ENCODE results near the gene AEBP2.
A peak's percentile ranks its signal among the peaks of the same experiment; 100 is the strongest.
"Not testable (repeated sequence)": the region's sequence is repeated elsewhere in the genome, so short reads cannot be mapped to it uniquely, and the experiment has no call there.

AEBP2 gene, protein sequence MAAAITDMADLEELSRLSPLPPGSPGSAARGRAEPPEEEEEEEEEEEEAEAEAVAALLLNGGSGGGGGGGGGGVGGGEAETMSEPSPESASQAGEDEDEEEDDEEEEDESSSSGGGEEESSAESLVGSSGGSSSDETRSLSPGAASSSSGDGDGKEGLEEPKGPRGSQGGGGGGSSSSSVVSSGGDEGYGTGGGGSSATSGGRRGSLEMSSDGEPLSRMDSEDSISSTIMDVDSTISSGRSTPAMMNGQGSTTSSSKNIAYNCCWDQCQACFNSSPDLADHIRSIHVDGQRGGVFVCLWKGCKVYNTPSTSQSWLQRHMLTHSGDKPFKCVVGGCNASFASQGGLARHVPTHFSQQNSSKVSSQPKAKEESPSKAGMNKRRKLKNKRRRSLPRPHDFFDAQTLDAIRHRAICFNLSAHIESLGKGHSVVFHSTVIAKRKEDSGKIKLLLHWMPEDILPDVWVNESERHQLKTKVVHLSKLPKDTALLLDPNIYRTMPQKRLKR

DNA sequence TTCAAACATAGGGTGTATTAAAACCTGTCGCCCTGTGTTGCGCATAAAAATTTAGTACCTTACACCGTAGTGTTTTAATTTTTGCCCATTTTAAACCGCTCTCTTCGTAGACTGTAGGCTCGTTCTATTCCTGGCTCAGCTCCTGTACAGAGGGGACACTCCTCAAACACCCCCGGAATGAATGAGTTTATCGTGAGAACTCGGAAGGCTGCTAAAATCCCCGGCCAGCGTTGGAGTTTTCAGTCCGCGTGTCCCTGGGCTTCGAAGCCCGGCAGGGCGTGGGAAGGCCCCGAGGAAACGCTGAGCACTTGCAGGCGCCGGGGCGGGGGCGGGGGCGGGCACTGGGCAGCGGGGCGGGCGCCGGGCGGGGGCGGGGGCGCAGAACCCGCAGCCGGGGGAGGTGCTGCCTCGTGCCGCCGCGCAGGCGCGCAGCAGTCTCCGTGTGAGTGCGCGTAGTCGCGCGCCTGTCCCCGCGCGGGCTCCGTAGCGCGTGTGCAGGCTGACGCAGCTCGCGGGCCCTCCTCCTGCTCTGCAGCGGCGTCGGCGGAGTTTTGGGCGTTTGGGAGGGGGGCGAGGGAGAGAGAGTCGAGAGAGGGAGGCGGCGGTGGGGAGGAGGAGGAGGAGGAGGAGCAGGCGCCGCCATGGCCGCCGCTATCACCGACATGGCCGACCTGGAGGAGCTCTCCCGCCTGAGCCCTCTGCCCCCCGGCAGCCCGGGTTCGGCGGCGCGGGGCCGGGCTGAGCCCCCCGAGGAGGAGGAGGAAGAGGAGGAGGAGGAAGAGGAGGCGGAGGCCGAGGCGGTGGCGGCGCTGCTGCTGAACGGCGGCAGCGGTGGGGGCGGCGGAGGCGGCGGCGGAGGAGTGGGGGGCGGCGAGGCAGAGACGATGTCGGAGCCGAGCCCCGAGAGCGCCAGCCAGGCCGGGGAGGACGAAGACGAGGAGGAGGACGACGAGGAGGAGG, at the start of gene AEBP2:
Gene AEBP2 (plus strand): TSS at position 434 of the 960 bp plus-strand sequence. CDS start 208 bp downstream, at position 642.
- peak within 1 kb of the TSS; percentile 84 for H3K4me3 ChIP-seq (ENCODE audit: control insufficient read depth, low read depth, low read length)
- DNase-seq (ENCODE audit: low read depth) = peak; percentile 81
- TF ChIP-seq, protein P1, sequence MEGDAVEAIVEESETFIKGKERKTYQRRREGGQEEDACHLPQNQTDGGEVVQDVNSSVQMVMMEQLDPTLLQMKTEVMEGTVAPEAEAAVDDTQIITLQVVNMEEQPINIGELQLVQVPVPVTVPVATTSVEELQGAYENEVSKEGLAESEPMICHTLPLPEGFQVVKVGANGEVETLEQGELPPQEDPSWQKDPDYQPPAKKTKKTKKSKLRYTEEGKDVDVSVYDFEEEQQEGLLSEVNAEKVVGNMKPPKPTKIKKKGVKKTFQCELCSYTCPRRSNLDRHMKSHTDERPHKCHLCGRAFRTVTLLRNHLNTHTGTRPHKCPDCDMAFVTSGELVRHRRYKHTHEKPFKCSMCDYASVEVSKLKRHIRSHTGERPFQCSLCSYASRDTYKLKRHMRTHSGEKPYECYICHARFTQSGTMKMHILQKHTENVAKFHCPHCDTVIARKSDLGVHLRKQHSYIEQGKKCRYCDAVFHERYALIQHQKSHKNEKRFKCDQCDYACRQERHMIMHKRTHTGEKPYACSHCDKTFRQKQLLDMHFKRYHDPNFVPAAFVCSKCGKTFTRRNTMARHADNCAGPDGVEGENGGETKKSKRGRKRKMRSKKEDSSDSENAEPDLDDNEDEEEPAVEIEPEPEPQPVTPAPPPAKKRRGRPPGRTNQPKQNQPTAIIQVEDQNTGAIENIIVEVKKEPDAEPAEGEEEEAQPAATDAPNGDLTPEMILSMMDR (IDR thresholded peaks at IDR 0.05; ENCODE audit: control insufficient read depth, insufficient read depth, low read depth, low read length, missing control alignments) = no peak

DNA sequence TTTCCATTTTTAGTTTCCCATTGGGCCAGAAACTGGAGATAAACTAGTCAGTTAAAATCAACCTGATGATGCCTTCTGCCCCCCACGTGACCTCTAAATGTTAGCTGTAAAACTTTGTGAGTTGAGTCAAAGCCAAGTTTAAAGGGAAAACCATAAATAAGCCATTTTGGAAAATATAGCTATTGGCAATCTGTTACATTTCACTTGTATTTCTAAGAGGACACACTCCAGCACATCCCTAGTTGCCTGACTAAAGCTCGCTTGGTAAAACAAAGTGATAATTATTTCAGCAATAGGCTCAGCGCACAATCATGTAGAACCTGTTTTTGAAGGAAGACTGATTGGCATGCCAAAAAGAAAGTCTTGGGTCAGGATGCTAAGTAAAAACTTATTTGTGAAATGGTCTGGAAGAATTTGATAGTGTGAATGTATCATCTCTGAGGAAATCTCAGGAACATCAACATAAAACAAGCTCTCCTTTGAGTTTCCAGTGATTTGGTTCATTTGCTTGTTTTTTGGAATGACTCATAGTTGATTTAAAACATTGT, 49.2 kb upstream of the AEBP2 start:
- TF ChIP-seq, protein P1 (IDR thresholded peaks at IDR 0.05; ENCODE audit: control insufficient read depth, insufficient read depth, low read depth, low read length, missing control alignments) = no peak
- H3K4me3 ChIP-seq (ENCODE audit: control insufficient read depth, low read depth, low read length) = no peak overlapping the region
- DNase-seq (ENCODE audit: low read depth) = no peak

DNA sequence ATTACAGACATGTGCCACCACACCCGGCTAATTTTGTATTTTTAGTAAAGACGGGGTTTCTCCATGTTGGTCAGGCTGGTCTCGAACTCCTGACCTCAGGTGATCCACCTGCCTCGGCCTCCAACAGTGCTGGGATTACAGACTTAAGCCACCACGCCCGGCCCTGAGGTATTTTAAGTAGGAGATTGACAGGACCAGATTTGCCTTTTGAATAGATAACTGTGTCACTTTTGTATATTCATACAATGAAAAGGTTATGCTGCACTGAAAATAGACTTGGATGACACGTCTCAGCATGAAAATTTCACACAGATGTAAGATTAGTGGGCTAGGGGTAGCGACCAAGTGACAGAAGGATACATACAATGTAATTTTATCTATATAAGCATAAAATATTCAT, 46.6 kb upstream of the AEBP2 start:
- not testable (repeated sequence) for DNase-seq (ENCODE audit: low read depth); H3K4me3 ChIP-seq (ENCODE audit: control insufficient read depth, low read depth, low read length)

DNA sequence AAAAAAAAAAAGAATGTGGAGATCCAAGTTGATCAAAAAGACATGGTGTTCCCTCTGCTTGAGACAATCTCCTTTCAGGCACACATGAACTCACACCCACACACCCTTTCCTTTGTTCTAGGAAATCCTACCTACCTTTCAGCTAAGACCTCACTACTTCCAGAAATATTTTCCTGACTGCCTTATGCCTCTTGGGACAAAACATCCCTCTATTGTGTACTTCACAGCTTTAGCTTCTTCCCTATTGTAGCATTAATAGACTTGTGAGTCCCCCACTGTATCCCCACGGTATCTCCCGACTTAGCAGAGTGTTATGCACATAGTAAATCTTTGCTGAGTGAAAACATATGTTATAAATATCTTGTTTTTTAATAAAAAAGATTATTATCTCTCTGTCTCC, 44.9 kb upstream of the AEBP2 start:
- DNase-seq (ENCODE audit: low read depth) = no peak
- TF ChIP-seq, protein P1 (IDR thresholded peaks at IDR 0.05; ENCODE audit: control insufficient read depth, insufficient read depth, low read depth, low read length, missing control alignments) = no peak

DNA sequence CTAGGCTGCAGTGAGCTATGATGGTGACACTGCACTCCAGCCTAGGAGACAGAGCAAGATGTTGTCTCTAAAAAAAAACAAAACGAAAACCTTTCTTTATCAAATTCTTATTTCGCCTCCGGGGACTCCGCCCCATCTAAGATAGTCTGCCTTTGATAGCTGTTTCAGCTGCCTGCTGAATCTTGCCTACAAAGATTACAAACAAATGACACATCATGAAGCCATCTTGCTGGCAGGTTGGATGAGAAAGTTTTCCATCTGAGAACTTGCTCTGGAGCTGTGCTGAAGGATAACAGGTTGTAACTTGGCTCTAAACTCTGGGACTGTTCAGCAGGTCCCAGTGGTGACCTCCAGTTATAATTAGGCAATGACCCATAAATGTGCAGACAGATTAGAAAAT, 41.8 kb upstream of the AEBP2 start:
- TF ChIP-seq, protein P1 (IDR thresholded peaks at IDR 0.05; ENCODE audit: control insufficient read depth, insufficient read depth, low read depth, low read length, missing control alignments) = no peak
- DNase-seq (ENCODE audit: low read depth) = no peak
- no peak overlapping the region for H3K4me3 ChIP-seq (ENCODE audit: control insufficient read depth, low read depth, low read length)

More for the DNA sequence above, 44.9 kb upstream of the AEBP2 start:
- no peak overlapping the region for H3K4me3 ChIP-seq (ENCODE audit: control insufficient read depth, low read depth, low read length)

DNA sequence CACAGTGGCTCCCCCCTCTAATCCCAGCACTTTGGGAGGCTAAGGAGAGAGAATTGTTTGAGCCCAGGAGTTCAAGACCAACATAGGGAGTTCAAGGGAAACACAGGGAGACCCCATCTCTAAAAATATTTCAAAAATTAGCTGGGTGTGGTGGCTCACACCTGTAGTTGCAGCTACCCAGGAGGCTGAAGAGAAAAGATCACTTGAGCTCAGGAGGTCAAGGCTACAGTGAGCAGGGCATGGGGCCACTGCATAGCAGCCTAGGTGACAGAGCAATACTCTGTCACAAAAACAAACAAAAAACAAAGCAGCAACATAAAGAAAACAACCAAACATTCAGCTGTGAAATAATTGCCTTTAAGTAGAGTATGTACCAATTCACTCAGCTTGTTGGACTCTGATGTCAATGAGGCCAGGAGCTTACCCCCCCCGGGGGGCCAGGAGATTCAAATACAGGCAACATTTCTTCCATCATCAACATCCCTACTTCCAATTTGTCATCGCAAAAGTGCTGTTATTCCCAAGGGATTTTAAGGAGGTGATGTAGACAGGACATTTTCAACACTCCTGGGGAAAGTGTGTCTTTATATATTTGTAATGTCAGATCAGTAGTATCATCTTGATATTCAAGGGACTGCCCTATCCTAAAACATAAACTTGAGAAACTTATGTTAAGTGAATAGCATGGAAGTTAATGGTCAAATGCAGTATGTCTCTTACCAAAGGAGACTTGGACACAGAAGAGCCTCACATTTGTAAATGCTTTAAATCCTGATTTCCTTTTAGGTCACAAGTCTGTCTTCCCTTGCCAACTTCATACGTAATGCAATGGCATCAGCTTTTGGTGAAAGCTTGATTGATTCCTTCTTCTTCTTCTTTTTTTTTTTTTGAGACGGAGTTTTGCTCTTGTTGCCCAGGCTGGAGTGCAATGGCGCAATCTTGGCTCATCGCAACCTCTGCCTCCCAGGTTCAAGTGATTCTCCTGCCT, 40.6 kb upstream of the AEBP2 start:
- TF ChIP-seq, protein P1 (IDR thresholded peaks at IDR 0.05; ENCODE audit: control insufficient read depth, insufficient read depth, low read depth, low read length, missing control alignments) = no peak
- DNase-seq (ENCODE audit: low read depth) = no peak

DNA sequence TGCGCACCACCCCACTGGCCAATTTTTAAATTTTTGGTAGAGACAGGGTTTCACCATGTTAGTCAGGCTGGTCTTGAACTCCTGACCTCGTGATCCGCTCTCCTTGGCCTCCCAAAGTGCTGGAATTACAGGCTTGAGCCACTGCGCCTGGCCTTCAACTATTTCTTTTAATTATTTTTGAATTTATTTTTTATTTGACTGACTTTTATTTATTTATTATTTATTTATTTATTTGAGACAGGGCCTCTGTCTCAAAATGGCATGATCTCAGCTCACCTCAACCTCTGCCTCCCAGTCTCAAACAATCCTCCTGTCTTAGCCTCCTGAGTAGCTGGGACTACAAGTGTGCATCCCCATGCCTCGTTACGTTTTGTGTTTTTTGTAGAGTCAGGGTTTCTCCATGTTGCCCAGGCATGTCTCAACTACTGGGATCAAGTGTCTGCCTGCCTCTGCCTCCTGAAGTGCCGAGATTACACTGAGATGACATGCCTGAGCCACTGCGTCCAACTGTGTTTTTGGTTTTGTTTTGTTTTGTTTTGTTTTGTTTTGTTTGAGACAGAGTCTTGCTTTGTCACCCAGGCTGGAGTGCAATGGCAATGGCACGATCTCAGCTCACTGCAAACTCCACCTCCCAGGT, 38.5 kb upstream of the AEBP2 start:
- not testable (repeated sequence) for DNase-seq (ENCODE audit: low read depth)

More for the DNA sequence above, 40.6 kb upstream of the AEBP2 start:
- no peak overlapping the region for H3K4me3 ChIP-seq (ENCODE audit: control insufficient read depth, low read depth, low read length)

More for the DNA sequence above, 38.5 kb upstream of the AEBP2 start:
- H3K4me3 ChIP-seq (ENCODE audit: control insufficient read depth, low read depth, low read length) = not testable (repeated sequence)

Measured in AG09309 (cell line).